GM12878 (cell line): ENCODE data around the gene CIB2. TPM values are rescaled to one million over a fixed set of nuclear protein-coding genes. Genes with fewer than 3 reads are reported as not detected.
A peak's percentile ranks its signal among the peaks of the same experiment; 100 is the strongest.

Source experiments
- CBX5 ChIP-seq: sonication (generic); IDR thresholded peaks from 2 replicates; pipeline ENCODE4 v1.6.1; 2016; ENCODE audit warnings: low read depth, moderate library complexity, mild to moderate bottlenecking, inconsistent platforms
- CHD1 ChIP-seq: IDR thresholded peaks from 2 replicates; pipeline ENCODE4 v1.6.1; 2012; ENCODE audit warnings: low read depth, low read length, improper control_type of control experiment
- E2F8 ChIP-seq: fragments of 450-650 bp; IDR thresholded peaks from 2 replicates; pipeline ENCODE4 v1.6.1; 2018; ENCODE audit warnings: mild to moderate bottlenecking, low read depth, moderate library complexity; ENCODE audit not compliant: partially characterized antibody
- LARP7 ChIP-seq: fragments of 450-650 bp; IDR thresholded peaks from 2 replicates; pipeline ENCODE4 v1.6.1; 2017; ENCODE audit warnings: mild to moderate bottlenecking
- MYB ChIP-seq: fragments of 150-350 bp; IDR thresholded peaks from 2 replicates; pipeline ENCODE4 v1.6.1; 2014; ENCODE audit warnings: mild to moderate bottlenecking, low read depth, low read length, borderline replicate concordance
- MYC ChIP-seq: IDR thresholded peaks from 2 replicates; pipeline ENCODE4 v1.6.1; 2011; ENCODE audit warnings: mild to moderate bottlenecking, low read length, moderate library complexity, inconsistent platforms; ENCODE audit not compliant: insufficient read depth, insufficient replicate concordance, insufficient read length, severe bottlenecking
- NKRF ChIP-seq: fragments of 450-650 bp; conservative IDR thresholded peaks from 2 replicates; pipeline ENCODE4 v1.6.1; 2017; ENCODE audit warnings: mild to moderate bottlenecking, moderate library complexity
- RCOR1 ChIP-seq: conservative IDR thresholded peaks from 2 replicates; pipeline ENCODE4 v1.6.1; 2012; ENCODE audit warnings: low read depth, low read length, improper control_type of control experiment
- RFX5 ChIP-seq: IDR thresholded peaks from 2 replicates; pipeline ENCODE4 v1.6.1; 2011; ENCODE audit warnings: low read depth, low read length, improper control_type of control experiment
- SP1 ChIP-seq: IDR thresholded peaks from one replicate; pipeline ENCODE4 v1.6.1; 2011; ENCODE audit warnings: low read depth, low read length
- STAT1 ChIP-seq: fragments of 450-650 bp; conservative IDR thresholded peaks from 2 replicates; pipeline ENCODE4 v1.6.1; 2014; ENCODE audit warnings: antibody characterized with exemption, mild to moderate bottlenecking
- TARDBP ChIP-seq: IDR thresholded peaks from 2 replicates; pipeline ENCODE4 v1.6.1; 2016; ENCODE audit warnings: borderline replicate concordance
- ZBTB40 ChIP-seq: fragments of 450-650 bp; IDR thresholded peaks from 2 replicates; pipeline ENCODE4 v1.6.1; 2016; ENCODE audit warnings: mild to moderate bottlenecking, moderate library complexity, borderline replicate concordance
- ZNF592 ChIP-seq: fragments of 450-650 bp; IDR thresholded peaks from 2 replicates; pipeline ENCODE4 v1.6.1; 2017; ENCODE audit warnings: mild to moderate bottlenecking, moderate library complexity
- ZNF622 ChIP-seq: fragments of 450-650 bp; IDR thresholded peaks from 2 replicates; pipeline ENCODE4 v1.6.1; 2017; ENCODE audit warnings: mild to moderate bottlenecking, inconsistent platforms
- ZZZ3 ChIP-seq: IDR thresholded peaks from 2 replicates; pipeline ENCODE4 v1.6.1; 2011; ENCODE audit warnings: low read depth; ENCODE audit not compliant: control insufficient read depth, insufficient read length
- polyA plus RNA-seq, 11 experiments: library from polyadenylated mRNA; depleted of rRNA in 4 of 11; unstranded in 6 of 11; stranded (reverse) in 5 of 11; fragments of >200 nt; fragmentation: Nextera tagmentation in 4 of 11; fragmentation: Illumina TruSeq in 1 of 11; extraction: Ambion mirVana in 4 of 11; extraction: Trizol in 1 of 11; gene quantifications; 1 replicate in 1 of 11; 2 replicates in 10 of 11; pipeline versions ENCODE4 v1.2.1 to v1.2.3, GENCODE V29; 2011 to 2016; ENCODE audit warnings: inconsistent platforms in 2 of 11, missing spikeins in 2 of 11, low read depth in 1 of 11
- total RNA-seq, 4 experiments: library from RNA; depleted of rRNA in 3 of 4; stranded (reverse); fragments of >200 nt in 3 of 4; fragmentation: Illumina TruSeq in 1 of 4; extraction: Trizol in 1 of 4; gene quantifications; 2 replicates each; pipeline versions ENCODE4 v1.2.1 to v1.2.3, GENCODE V29; 2013 to 2021

CIB2 gene
- total and polyA plus RNA-seq, 10 of the 15 experiments (the other 5 are each of a cell fraction or from before 2014, with no cell fraction given): 0.56 to 12.1 (median 7.1) TPM

- TF ChIP-seq RFX5: no peak
- no peak for TF ChIP-seq ZNF622
- no peak for TF ChIP-seq CBX5
- no peak for TF ChIP-seq CHD1
- 0 out of 2 replicates have a peak, but pooled peaks have one; percentile 36 for TF ChIP-seq LARP7
- TF ChIP-seq MYB: no peak
- no peak for TF ChIP-seq TARDBP
- no peak for TF ChIP-seq STAT1
- TF ChIP-seq NKRF: no peak
- no peak for TF ChIP-seq MYC
- TF ChIP-seq ZNF592: peak; percentile 81; the same call in 1 of the 2 replicates
- no peak for TF ChIP-seq RCOR1
- TF ChIP-seq ZZZ3: no peak
- no peak for TF ChIP-seq SP1
- TF ChIP-seq E2F8: no peak
- no peak for TF ChIP-seq ZBTB40
These were observed 22.8 kb downstream of the CIB2 start (continued) for GRCh38 chr15:78108300-78109084.
